Calu3 (cell line): ENCODE results near the gene MAST3. TPM values are rescaled to one million over a fixed set of nuclear protein-coding genes. Genes with fewer than 3 reads are reported as not detected.

ENCODE experiments used
- BruUV-seq: library from RNA; stranded (reverse); fragments of 400-500 nt; replicated peaks from 2 replicates; lab custom pipeline; 2021; lab: Mats Ljungman, UMichigan
- CTCF ChIA-PET: fragments of 300-600 bp; sonication (Branson Sonifier 250); formaldehyde crosslinking; loops from one replicate; lab custom pipeline; 2022; ENCODE audit warnings: antibody characterized with exemption; lab: Charles Lee
- DNase-seq: peaks from one replicate; pipeline ENCODE4 v3.0.0; 2022
- H3K27ac Mint-ChIP-seq: one replicate; pipeline ENCODE4 v1.8.0; 2022; ENCODE audit warnings: mixed read lengths; ENCODE audit not compliant: unreplicated experiment
- H3K27me3 Mint-ChIP-seq: one replicate; pipeline ENCODE4 v1.8.0; 2022; ENCODE audit warnings: mixed read lengths; ENCODE audit not compliant: unreplicated experiment
- H3K36me3 Mint-ChIP-seq: one replicate; pipeline ENCODE4 v1.8.0; 2022; ENCODE audit warnings: mild to moderate bottlenecking, moderate library complexity, mixed read lengths; ENCODE audit not compliant: insufficient read depth, unreplicated experiment
- H3K4me1 Mint-ChIP-seq: one replicate; pipeline ENCODE4 v1.8.0; 2022; ENCODE audit warnings: mild to moderate bottlenecking, low read depth, mixed read lengths; ENCODE audit not compliant: unreplicated experiment
- H3K4me3 Mint-ChIP-seq: one replicate; pipeline ENCODE4 v1.8.0; 2022; ENCODE audit warnings: mild to moderate bottlenecking, low read depth, moderate library complexity, mixed read lengths; ENCODE audit not compliant: unreplicated experiment
- H3K9me3 Mint-ChIP-seq: one replicate; pipeline ENCODE4 v1.8.0; 2022; ENCODE audit warnings: low read depth, mixed read lengths; ENCODE audit not compliant: unreplicated experiment
- CTCF ChIP-seq: fragments of 200-600 bp; IDR thresholded peaks from one replicate; pipeline ENCODE4 v1.8.0; 2022; ENCODE audit warnings: antibody characterized with exemption; ENCODE audit not compliant: unreplicated experiment
- intact Hi-C: fragments of 100-400 bp; cut with micrococcal nuclease; formaldehyde crosslinking; loops from one replicate; pipeline ENCODE4 v1.10.0; 2022; ENCODE audit not compliant: unreplicated experiment
- total RNA-seq: library from RNA; stranded (reverse); gene quantifications from 2 replicates; pipeline ENCODE4 v1.2.3, GENCODE V29; 2022

The MAST3 gene
- total RNA-seq, 1 experiment from 2014 or later, result 5.9 TPM

GRCh38 chr19:18152442-18152816, 54.9 kb downstream of the MAST3 start:
- intact Hi-C loops, result loop anchor here (5.0 kb wide), 1 partner anchor 40 kb away; no protein-coding TSS in a partner anchor
- peak overlapping the region; percentile 96 for H3K27ac Mint-ChIP-seq
- TF ChIP-seq CTCF, result no peak
- DNase-seq, result peak; percentile 89
- TSS peak; percentile 95 for BruUV-seq
- peak overlapping the region; percentile 90 for H3K4me3 Mint-ChIP-seq
- peaks cover 27% of the 10 kb centered on the region for H3K4me1 Mint-ChIP-seq
- peaks cover 38% of the 10 kb centered on the region for H3K36me3 Mint-ChIP-seq
- no peaks in the 10 kb centered on the region for H3K9me3 Mint-ChIP-seq
- CTCF ChIA-PET, result interaction anchor here (2.6 kb wide), 1 partner anchor 40 kb away, joined by 20 read pairs; no protein-coding TSS in a partner anchor
- H3K27me3 Mint-ChIP-seq, result no peaks in the 10 kb centered on the region

- Mint-ChIP-seq H3K9me3 (no peaks in the 10 kb centered on the region), H3K36me3 (peaks cover 42% of the 10 kb centered on the region), H3K27me3 (no peaks in the 10 kb centered on the region), H3K4me3 (peak within 1 kb of the TSS; percentile 90), H3K27ac (peak within 1 kb of the TSS; percentile 96), H3K4me1 (peaks cover 27% of the 10 kb centered on the region)
- intact Hi-C loops, result loop anchor here (5.0 kb wide), 1 partner anchor 41 kb away; no protein-coding TSS in a partner anchor
- BruUV-seq, result no TSS peak
- CTCF ChIA-PET, result interaction anchor here (2.6 kb wide), 1 partner anchor 41 kb away, joined by 20 read pairs; no protein-coding TSS in a partner anchor
- no peak for TF ChIP-seq CTCF
- peak; percentile 98 for DNase-seq
Measured at GRCh38 chr19:18152817-18153555, 55.4 kb downstream of the MAST3 start, which contains the start of gene PIK3R2. TSS of gene PIK3R2 (plus strand) at chr19:18153163. CDS start at chr19:18155880, 2,717 bp downstream.

- Mint-ChIP-seq H3K4me1 (peaks cover 27% of the 10 kb centered on the region), H3K27me3 (no peaks in the 10 kb centered on the region)
- CTCF ChIA-PET, result interaction anchor here (1.4 kb wide), 1 partner anchor 40 kb away, joined by 3 read pairs; no protein-coding TSS in a partner anchor
Measured at GRCh38 chr19:18153556-18154134, 56.1 kb downstream of the MAST3 start.

More at GRCh38 chr19:18153556-18154134, 56.1 kb downstream of the MAST3 start:
- Mint-ChIP-seq H3K27ac (peak overlapping the region; percentile 66), H3K9me3 (no peaks in the 10 kb centered on the region), H3K4me3 (peak overlapping the region; percentile 90), H3K36me3 (peaks cover 42% of the 10 kb centered on the region)
- intact Hi-C loops, result loop anchor here (5.0 kb wide), 1 partner anchor 41 kb away; no protein-coding TSS in a partner anchor
- no peak for DNase-seq
- TF ChIP-seq CTCF, result no peak
- no TSS peak for BruUV-seq
